K562 (cell line): ENCODE measurements around the gene MCC. TPM values are rescaled to one million over a fixed set of nuclear protein-coding genes. Genes with fewer than 3 reads are reported as not detected.

Experiments
- CLOCK ChIP-seq: fragments of 250-450 bp; sonication (Bioruptor Pico); IDR thresholded peaks from 2 replicates; pipeline ENCODE4 v1.4.0; 2020; ENCODE audit warnings: mild to moderate bottlenecking, moderate library complexity, borderline replicate concordance
- CREB5 ChIP-seq: fragments of 250-450 bp; sonication (Bioruptor Pico); IDR thresholded peaks from 2 replicates; pipeline ENCODE4 v1.5.0; 2020; ENCODE audit warnings: mild to moderate bottlenecking
- ELF2 ChIP-seq: fragments of 250-450 bp; sonication (Bioruptor Pico); IDR thresholded peaks from 2 replicates; pipeline ENCODE4 v1.5.0; 2021; ENCODE audit warnings: mild to moderate bottlenecking
- GABPB2 ChIP-seq: fragments of 250-450 bp; sonication (Bioruptor Pico); conservative IDR thresholded peaks from 2 replicates; pipeline ENCODE4 v1.5.1; 2021; ENCODE audit warnings: mild to moderate bottlenecking
- IRF1 ChIP-seq: sonication (generic); formaldehyde crosslinking; IDR thresholded peaks from 2 replicates; pipeline ENCODE4 v1.8.0; 2022; ENCODE audit warnings: missing genetic modification reagents, mild to moderate bottlenecking, borderline replicate concordance
- JUND ChIP-seq, 2 experiments: IDR thresholded peaks; 2 replicates in 1 of 2; 3 replicates in 1 of 2; pipeline ENCODE4 v1.6.1; 2011; ENCODE audit warnings: borderline replicate concordance in 2 of 2, low read depth in 2 of 2, low read length in 2 of 2, improper control_type of control experiment in 1 of 2, missing biosample characterization in 1 of 2, missing genetic modification characterization in 1 of 2, missing genetic modification reagents in 1 of 2
- KAT7 ChIP-seq: sonication (generic); formaldehyde crosslinking; IDR thresholded peaks from 2 replicates; pipeline ENCODE4 v1.8.0; 2022; ENCODE audit warnings: missing genetic modification reagents, mild to moderate bottlenecking, borderline replicate concordance
- LEF1 ChIP-seq: fragments of 450-650 bp; IDR thresholded peaks from 2 replicates; pipeline ENCODE4 v1.6.1; 2016; ENCODE audit warnings: mild to moderate bottlenecking
- MEIS2 ChIP-seq: fragments of 450-650 bp; IDR thresholded peaks from 2 replicates; pipeline ENCODE4 v1.6.1; 2014; ENCODE audit warnings: mild to moderate bottlenecking; ENCODE audit not compliant: partially characterized antibody
- NR2C1 ChIP-seq, 2 experiments: fragments of 450-650 bp; IDR thresholded peaks; 2 replicates each; pipeline ENCODE4 v1.6.1; 2017; ENCODE audit warnings: mild to moderate bottlenecking in 2 of 2, antibody characterized with exemption in 1 of 2, inconsistent platforms in 1 of 2, missing compliant biosample characterization in 1 of 2, missing genetic modification characterization in 1 of 2
- PRPF4 ChIP-seq: fragments of 200-400 bp; formaldehyde crosslinking; IDR thresholded peaks from one replicate; pipeline ENCODE4 v1.6.1; 2017; ENCODE audit warnings: low read length, low read depth, mild to moderate bottlenecking; ENCODE audit not compliant: insufficient read depth, poor library complexity, severe bottlenecking
- RCOR1 ChIP-seq, 2 experiments: IDR thresholded peaks; 2 replicates each; pipeline ENCODE4 v1.6.1; 2012; ENCODE audit warnings: low read depth in 2 of 2, low read length in 2 of 2, borderline replicate concordance in 1 of 2, improper control_type of control experiment in 1 of 2
- SFPQ ChIP-seq: fragments of 200-400 bp; formaldehyde crosslinking; IDR thresholded peaks from 2 replicates; pipeline ENCODE4 v1.6.1; 2017; ENCODE audit warnings: mild to moderate bottlenecking, low read depth, low read length, moderate library complexity
- SMC3 ChIP-seq: conservative IDR thresholded peaks from 2 replicates; pipeline ENCODE4 v1.6.1; 2011; ENCODE audit warnings: low read depth, low read length, improper control_type of control experiment; ENCODE audit not compliant: insufficient read depth
- SNRNP70 ChIP-seq: fragments of 200-400 bp; formaldehyde crosslinking; optimal IDR thresholded peaks from 2 replicates; pipeline ENCODE3; 2017; ENCODE audit warnings: low read depth, low read length
- TRIM28 ChIP-seq: fragments of 450-650 bp; IDR thresholded peaks from 2 replicates; pipeline ENCODE4 v1.6.1; 2017
- ZSCAN29 ChIP-seq: fragments of 450-650 bp; IDR thresholded peaks from 2 replicates; pipeline ENCODE4 v1.6.1; 2017
- polyA plus RNA-seq, 8 experiments: library from polyadenylated mRNA; depleted of rRNA in 4 of 8; stranded (reverse) in 5 of 8; unstranded in 3 of 8; fragments of >200 nt; fragmentation: Nextera tagmentation in 2 of 8; fragmentation: Illumina TruSeq in 1 of 8; extraction: Ambion mirVana in 2 of 8; extraction: Trizol in 1 of 8; gene quantifications; 2 replicates each; pipeline versions ENCODE4 v1.2.1 to v1.2.3, GENCODE V29; 2011 to 2014; ENCODE audit warnings: inconsistent platforms in 1 of 8, missing spikeins in 1 of 8
- total RNA-seq, 7 experiments: library from RNA; depleted of rRNA in 6 of 7; stranded (reverse); fragments of >200 nt in 6 of 7; fragmentation: Illumina TruSeq in 2 of 7; extraction: Trizol in 2 of 7; gene quantifications; 2 replicates each; pipeline versions ENCODE4 v1.2.1 to v1.2.3, GENCODE V29; 2011 to 2021; ENCODE audit warnings: low replicate concordance in 1 of 7

Gene MCC
- total and polyA plus RNA-seq, 9 of the 15 experiments (the other 6 are each of a cell fraction or from before 2014, with no cell fraction given): 0.04 to 0.24 (median 0.06) TPM; not detected in 1

GRCh38 chr5:112976432-112977309 is 511.6 kb downstream of the MCC start, which contains the start of gene DCP2 (continued):
- TF ChIP-seq IRF1 (CRISPR knock-in tag): no peak
- TF ChIP-seq SFPQ: no peak
- 0 out of 4 replicates have a peak, but pooled peaks of 1 of the 2 experiments have one; percentile 8 for TF ChIP-seq RCOR1 (IDR thresholded peaks at IDR 0.05; ENCODE audit: borderline replicate concordance in 1 of 2, low read depth in 2 of 2, low read length in 2 of 2)
- TF ChIP-seq CLOCK (CRISPR knock-in tag): no peak
- 0 out of 2 replicates have a peak, but pooled peaks have one; percentile 26 for TF ChIP-seq TRIM28
- TF ChIP-seq ELF2: no peak
- TF ChIP-seq SNRNP70: no peak
- no peak for TF ChIP-seq PRPF4
- TF ChIP-seq ZSCAN29: no peak
- TF ChIP-seq NR2C1 (IDR thresholded peaks at IDR 0.05): no peak
- TF ChIP-seq NR2C1 (tag; IDR thresholded peaks at IDR 0.05): no peak; the same call in 1 of the 2 replicates
- TF ChIP-seq JUND (IDR thresholded peaks at IDR 0.05; ENCODE audit: borderline replicate concordance, low read depth, low read length): no peak; the same call in 1 of the 2 replicates
- TF ChIP-seq JUND (tag; IDR thresholded peaks at IDR 0.05; ENCODE audit: borderline replicate concordance, low read depth, low read length): 0 out of 3 replicates have a peak, but pooled peaks have one; percentile 14
- TF ChIP-seq GABPB2 (CRISPR knock-in tag): no peak
- peak; percentile 85 for TF ChIP-seq MEIS2
- no peak for TF ChIP-seq LEF1
- TF ChIP-seq SMC3: no peak
- no peak for TF ChIP-seq CREB5 (CRISPR knock-in tag)
- no peak for TF ChIP-seq KAT7
